Uterus (tissue), 4 donors: ENCODE measurements around the gene PRX. TPM values are rescaled to one million over a fixed set of nuclear protein-coding genes. Genes with fewer than 3 reads are reported as not detected.

Experiments
- DNase-seq, 2 donors: peaks; one replicate each; pipeline ENCODE4 v3.0.0-alpha.2; 2019 to 2020
- H3K27ac ChIP-seq, 2 donors: fragments of 200-600 bp; sonication (generic); 1 replicate in 1 of 2; 2 replicates in 1 of 2; pipeline ENCODE4 v1.5.1; 2016 to 2018
- H3K27me3 ChIP-seq, 2 donors: fragments of 200-600 bp; sonication (generic); one replicate each; pipeline ENCODE4 v1.5.1; 2018 to 2019; ENCODE audit warnings: control low read depth in 1 of 2
- H3K36me3 ChIP-seq, 2 donors: fragments of 200-600 bp; sonication (generic); one replicate each; pipeline ENCODE4 v1.5.1; 2019; ENCODE audit warnings: control low read depth in 1 of 2
- H3K4me1 ChIP-seq, 2 donors: fragments of 200-600 bp; sonication (generic); one replicate each; pipeline ENCODE4 v1.5.1; 2018 to 2019; ENCODE audit warnings: control low read depth in 1 of 2
- H3K4me3 ChIP-seq, 2 donors: fragments of 200-600 bp; sonication (generic); 1 replicate in 1 of 2; 2 replicates in 1 of 2; pipeline ENCODE4 v1.5.1; 2018 to 2019; ENCODE audit warnings: mild to moderate bottlenecking in 1 of 2
- H3K9me3 ChIP-seq, 2 donors: fragments of 200-600 bp; sonication (generic); one replicate each; pipeline ENCODE4 v1.5.1; 2019; ENCODE audit warnings: control low read depth in 1 of 2
- CTCF ChIP-seq, 4 experiments: fragments of 200-600 bp in 2 of 4; fragments of 450-650 bp in 2 of 4; sonication (generic) in 2 of 4; IDR thresholded peaks; one replicate each; pipeline ENCODE4 v1.5.1; 2016 to 2019; ENCODE audit warnings: antibody characterized with exemption in 4 of 4, mild to moderate bottlenecking in 2 of 4, moderate library complexity in 1 of 4
- POLR2A ChIP-seq, 2 donors: fragments of 450-650 bp; IDR thresholded peaks; one replicate each; pipeline ENCODE4 v1.6.1; 2016; ENCODE audit warnings: antibody characterized with exemption in 2 of 2, mild to moderate bottlenecking in 1 of 2, moderate library complexity in 1 of 2
- intact Hi-C: fragments of 100-400 bp; cut with DNase I; formaldehyde crosslinking; loops from one replicate; pipeline ENCODE4 v1.15.1; 2023; ENCODE audit warnings: low total_unique reads
- total RNA-seq, 4 donors: library from RNA; depleted of rRNA in 3 of 4; stranded (reverse); fragments of >200 nt in 3 of 4; gene quantifications; one replicate each; pipeline versions ENCODE4 v1.1.0 to v1.2.4, GENCODE V29; 2014 to 2023
- donor health status: DM: yes; HTN: yes; CAD: no.

PRX gene, protein sequence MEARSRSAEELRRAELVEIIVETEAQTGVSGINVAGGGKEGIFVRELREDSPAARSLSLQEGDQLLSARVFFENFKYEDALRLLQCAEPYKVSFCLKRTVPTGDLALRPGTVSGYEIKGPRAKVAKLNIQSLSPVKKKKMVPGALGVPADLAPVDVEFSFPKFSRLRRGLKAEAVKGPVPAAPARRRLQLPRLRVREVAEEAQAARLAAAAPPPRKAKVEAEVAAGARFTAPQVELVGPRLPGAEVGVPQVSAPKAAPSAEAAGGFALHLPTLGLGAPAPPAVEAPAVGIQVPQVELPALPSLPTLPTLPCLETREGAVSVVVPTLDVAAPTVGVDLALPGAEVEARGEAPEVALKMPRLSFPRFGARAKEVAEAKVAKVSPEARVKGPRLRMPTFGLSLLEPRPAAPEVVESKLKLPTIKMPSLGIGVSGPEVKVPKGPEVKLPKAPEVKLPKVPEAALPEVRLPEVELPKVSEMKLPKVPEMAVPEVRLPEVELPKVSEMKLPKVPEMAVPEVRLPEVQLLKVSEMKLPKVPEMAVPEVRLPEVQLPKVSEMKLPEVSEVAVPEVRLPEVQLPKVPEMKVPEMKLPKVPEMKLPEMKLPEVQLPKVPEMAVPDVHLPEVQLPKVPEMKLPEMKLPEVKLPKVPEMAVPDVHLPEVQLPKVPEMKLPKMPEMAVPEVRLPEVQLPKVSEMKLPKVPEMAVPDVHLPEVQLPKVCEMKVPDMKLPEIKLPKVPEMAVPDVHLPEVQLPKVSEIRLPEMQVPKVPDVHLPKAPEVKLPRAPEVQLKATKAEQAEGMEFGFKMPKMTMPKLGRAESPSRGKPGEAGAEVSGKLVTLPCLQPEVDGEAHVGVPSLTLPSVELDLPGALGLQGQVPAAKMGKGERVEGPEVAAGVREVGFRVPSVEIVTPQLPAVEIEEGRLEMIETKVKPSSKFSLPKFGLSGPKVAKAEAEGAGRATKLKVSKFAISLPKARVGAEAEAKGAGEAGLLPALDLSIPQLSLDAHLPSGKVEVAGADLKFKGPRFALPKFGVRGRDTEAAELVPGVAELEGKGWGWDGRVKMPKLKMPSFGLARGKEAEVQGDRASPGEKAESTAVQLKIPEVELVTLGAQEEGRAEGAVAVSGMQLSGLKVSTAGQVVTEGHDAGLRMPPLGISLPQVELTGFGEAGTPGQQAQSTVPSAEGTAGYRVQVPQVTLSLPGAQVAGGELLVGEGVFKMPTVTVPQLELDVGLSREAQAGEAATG (N-terminal part only)
- total RNA-seq, result 1 to 10 TPM; 3.3 to 7.5 (median 4.8) TPM

DNA sequence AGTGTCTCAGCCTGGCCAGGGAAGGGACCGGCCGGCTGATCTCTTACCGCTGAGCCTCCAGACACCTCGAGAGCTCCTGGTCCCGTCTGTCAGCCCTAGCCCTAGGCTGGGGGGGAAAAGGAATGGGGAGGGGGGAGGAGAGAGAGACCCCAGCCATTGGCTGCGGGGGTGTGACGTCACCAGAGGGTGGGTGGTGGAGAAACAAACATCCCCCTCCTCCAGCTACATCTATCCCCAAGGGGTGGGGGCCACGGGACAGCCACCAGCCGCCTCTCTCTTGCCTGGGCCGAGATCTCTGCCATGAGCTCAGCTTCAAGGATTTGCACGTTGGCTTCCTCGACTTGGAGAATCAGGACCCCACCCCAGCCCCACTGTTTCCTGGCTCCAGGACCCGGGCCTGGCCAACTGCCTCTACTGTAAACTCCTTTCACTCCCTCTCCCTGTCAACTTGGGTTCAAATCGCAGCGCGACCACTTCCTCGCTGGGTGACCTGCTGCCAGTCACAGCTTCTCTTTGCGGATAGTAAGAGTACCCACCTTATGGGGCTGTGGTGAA, at the start of gene PRX:
Gene PRX (minus strand): TSS at position 88 of the 555 bp plus-strand sequence. CDS start 5,446 bp downstream, outside the sequence.
- DNase-seq, result no peak
- Histone ChIP-seq H3K4me3 (no peak within 1 kb of the TSS), H3K9me3 (no peaks in the 10 kb centered on the region), H3K27ac (peak within 1 kb of the TSS; percentile 19 to 53), H3K27me3 (no peaks in the 10 kb centered on the region), H3K4me1 (no peaks in the 10 kb centered on the region), H3K36me3 (no peaks in the 10 kb centered on the region)
- TF ChIP-seq CTCF (IDR thresholded peaks at IDR 0.05) (no peak), POLR2A (IDR thresholded peaks at IDR 0.05) (no peak)
- intact Hi-C loops, result no loop called here

GRCh38 chr19:40461669-40462221, 48.6 kb upstream of the PRX start:
- DNase-seq, result no peak
- intact Hi-C loops, result loop anchor here (10.0 kb wide), 1 partner anchor 143 kb away; the partner anchor contains the start of gene LTBP4

GRCh38 chr19:40460185-40460584, 47.0 kb upstream of the PRX start:
- no peaks in the 10 kb centered on the region for H3K4me1 ChIP-seq
- no peaks in the 10 kb centered on the region for H3K27me3 ChIP-seq
- H3K9me3 ChIP-seq, result no peaks in the 10 kb centered on the region
- intact Hi-C loops, result loop anchor here (10.0 kb wide), 1 partner anchor 145 kb away; the partner anchor contains the start of gene LTBP4
- no peaks in the 10 kb centered on the region for H3K36me3 ChIP-seq
- DNase-seq, result no peak
- H3K4me3 ChIP-seq, result no peak overlapping the region
- H3K27ac ChIP-seq, result no peak overlapping the region
- TF ChIP-seq CTCF (IDR thresholded peaks at IDR 0.05) (no peak), POLR2A (IDR thresholded peaks at IDR 0.05) (no peak)

More at GRCh38 chr19:40461669-40462221, 48.6 kb upstream of the PRX start:
- Histone ChIP-seq H3K4me1 (no peaks in the 10 kb centered on the region), H3K36me3 (no peaks in the 10 kb centered on the region), H3K9me3 (no peaks in the 10 kb centered on the region), H3K4me3 (no peak overlapping the region), H3K27me3 (no peaks in the 10 kb centered on the region), H3K27ac (no peak overlapping the region)
- TF ChIP-seq POLR2A (IDR thresholded peaks at IDR 0.05) (no peak), CTCF (IDR thresholded peaks at IDR 0.05) (no peak)

DNA sequence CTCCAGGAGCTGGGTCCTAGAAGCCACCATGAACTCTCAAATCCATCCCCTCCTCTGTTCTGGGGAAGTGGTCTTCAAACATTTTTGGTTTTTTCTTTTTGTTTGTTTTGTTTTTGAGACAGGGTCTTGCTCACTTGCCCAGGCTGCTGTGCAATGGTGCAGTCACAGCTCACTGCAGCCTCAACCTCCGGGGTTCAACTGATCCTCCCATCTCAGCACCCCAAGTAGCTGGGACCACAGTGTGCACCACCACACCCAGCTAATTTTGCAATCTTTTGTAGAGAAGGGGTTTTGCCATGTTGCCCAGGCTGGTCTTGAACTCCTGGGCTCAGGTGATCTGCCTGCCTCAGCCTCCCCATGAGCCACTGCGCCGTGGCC, 45.4 kb upstream of the PRX start:
- Histone ChIP-seq H3K9me3 (no peaks in the 10 kb centered on the region), H3K4me1 (no peaks in the 10 kb centered on the region), H3K36me3 (no peaks in the 10 kb centered on the region), H3K27me3 (no peaks in the 10 kb centered on the region), H3K4me3 (no peak overlapping the region), H3K27ac (no peak overlapping the region)
- no peak for DNase-seq
- intact Hi-C loops, result no loop called here
- no peak for TF ChIP-seq POLR2A (IDR thresholded peaks at IDR 0.05)
- no peak for TF ChIP-seq CTCF (IDR thresholded peaks at IDR 0.05)
